ENCODE data around the gene ATP5F1A.

ATP5F1A gene

DNA sequence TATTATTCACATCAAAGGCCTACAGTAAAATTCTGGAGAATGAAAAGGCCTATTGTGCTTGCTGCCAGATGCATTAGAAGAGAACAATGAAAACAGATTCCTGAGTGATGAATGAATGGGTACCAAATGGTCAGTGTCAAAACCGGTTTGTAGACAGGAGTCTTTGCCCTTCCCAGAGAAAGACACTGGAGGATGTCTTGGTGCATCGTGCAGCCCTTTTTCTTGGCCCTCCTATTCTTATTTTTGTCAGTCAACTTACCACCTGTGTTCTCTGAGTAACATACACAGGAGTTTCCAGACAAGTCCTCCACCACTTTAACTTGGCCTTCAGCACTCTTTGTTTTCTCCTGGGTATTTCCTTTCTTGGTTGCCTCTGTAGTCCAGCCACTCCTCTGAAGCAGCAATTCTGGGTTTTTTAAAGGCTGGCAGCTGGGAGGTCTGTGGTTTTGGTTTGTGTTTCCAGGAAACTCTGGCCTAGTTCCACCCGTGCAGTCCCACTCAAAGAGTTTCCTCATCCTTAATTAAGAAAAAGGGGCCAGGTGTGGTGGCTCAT is 55.4 kb downstream of the ATP5F1A start:
- H3K27ac ChIP-seq: no peak overlapping the region
- TF ChIP-seq CTCF (conservative IDR thresholded peaks at IDR 0.05): no peak
- TF ChIP-seq ZFX (IDR thresholded peaks at IDR 0.05): no peak

GRCh38 chr18:46040747-46041104 is 57.4 kb downstream of the ATP5F1A start:
- H3K27ac ChIP-seq: no peak overlapping the region

GRCh38 chr18:46040033-46040746 is 57.9 kb downstream of the ATP5F1A start:
- H3K27ac ChIP-seq: no peak overlapping the region
- no peak for TF ChIP-seq ZFX (IDR thresholded peaks at IDR 0.05)
- no peak for TF ChIP-seq CTCF (conservative IDR thresholded peaks at IDR 0.05)

More at GRCh38 chr18:46040747-46041104, 57.4 kb downstream of the ATP5F1A start:
- no peak for TF ChIP-seq ZFX (IDR thresholded peaks at IDR 0.05)
- no peak for TF ChIP-seq CTCF (conservative IDR thresholded peaks at IDR 0.05)

- TF ChIP-seq ZFX (IDR thresholded peaks at IDR 0.05): no peak
- TF ChIP-seq CTCF (conservative IDR thresholded peaks at IDR 0.05): no peak
- H3K27ac ChIP-seq: no peak overlapping the region
These were observed 60.4 kb downstream of the ATP5F1A start for GRCh38 chr18:46037512-46038305.

DNA sequence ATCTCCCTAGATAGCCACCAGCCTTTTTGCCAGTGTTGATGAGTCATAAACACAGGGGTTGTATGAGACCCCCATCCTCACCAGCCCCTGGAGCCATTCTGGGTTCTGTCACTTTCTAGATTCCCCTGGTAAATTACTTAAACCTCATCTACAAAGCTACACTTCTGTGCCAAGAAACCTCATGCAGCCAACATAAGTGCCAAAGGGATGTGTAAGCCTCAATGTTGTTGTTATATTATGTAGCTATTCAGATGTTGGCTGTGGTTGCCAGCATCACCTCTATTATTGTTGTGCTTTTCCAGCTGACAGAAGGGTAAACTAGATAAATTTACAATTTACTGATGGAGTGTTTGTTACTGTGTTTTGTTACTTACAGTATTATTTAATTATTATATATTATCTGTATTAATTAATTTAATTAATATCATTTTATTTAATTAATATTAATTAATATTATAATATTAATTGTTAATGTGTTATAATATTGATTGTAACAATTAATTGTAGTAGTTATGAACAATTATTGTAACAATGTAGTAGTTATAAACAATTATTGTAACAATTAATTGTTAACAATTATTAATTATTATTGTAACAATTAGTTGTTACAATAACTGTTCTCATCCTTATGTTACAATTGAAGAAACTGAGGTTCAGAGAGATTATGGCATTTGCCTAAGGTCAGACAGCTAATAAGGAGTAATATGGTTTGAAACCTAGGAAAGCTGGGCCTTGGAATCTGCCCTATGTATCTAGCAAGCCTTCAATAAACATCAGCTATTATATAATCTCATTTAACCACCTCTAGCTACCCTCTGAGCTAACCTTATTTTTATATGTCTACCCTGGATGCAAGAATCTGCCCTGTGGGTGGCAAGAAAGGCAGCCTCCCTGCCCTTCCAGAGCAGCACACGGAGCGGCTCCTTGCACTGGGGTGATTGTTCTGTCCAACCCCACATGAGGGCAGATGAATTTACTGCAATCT is 62.1 kb downstream of the ATP5F1A start:
- H3K27ac ChIP-seq: no peak overlapping the region
- TF ChIP-seq CTCF (conservative IDR thresholded peaks at IDR 0.05) (no peak), ZFX (IDR thresholded peaks at IDR 0.05) (no peak)

GRCh38 chr18:46034230-46034629 is 63.9 kb downstream of the ATP5F1A start:
- no peak for TF ChIP-seq CTCF (conservative IDR thresholded peaks at IDR 0.05)
- no peak for TF ChIP-seq ZFX (IDR thresholded peaks at IDR 0.05)
- H3K27ac ChIP-seq: no peak overlapping the region
